ENCODE results near the gene FIBIN.
"Not testable (repeated sequence)": the region's sequence is repeated elsewhere in the genome, so short reads cannot be mapped to it uniquely, and the experiment has no call there.

FIBIN gene

DNA sequence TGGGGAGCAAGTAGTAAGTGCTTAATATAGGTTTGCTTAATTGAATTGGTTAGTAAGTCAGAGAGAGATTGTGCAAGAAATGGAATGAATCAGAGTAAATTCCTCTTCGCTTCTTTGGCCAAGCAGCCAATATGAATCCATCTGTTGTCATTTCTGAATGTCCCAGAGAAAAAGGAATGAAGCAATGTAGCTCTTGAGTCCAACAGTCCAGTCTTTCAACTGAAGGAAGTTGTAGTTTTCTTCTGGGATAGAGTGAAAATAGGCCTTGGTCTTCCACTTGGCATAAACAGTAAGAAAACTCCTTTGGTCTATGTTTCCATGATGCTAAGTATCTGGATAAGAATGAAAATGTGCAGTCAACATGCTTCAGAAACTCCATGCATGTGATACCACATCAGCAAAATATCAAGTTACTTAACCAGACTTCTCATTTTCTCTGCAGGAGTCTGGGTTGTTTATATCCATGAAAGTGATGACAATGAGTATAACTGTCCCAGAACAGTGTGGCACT lies 1.8 kb upstream of the FIBIN start:
- in situ Hi-C loops (cut with MboI; ENCODE audit: low sequenced_read_pairs, unreplicated experiment), result no loop called here
- TF ChIP-seq, protein P1, sequence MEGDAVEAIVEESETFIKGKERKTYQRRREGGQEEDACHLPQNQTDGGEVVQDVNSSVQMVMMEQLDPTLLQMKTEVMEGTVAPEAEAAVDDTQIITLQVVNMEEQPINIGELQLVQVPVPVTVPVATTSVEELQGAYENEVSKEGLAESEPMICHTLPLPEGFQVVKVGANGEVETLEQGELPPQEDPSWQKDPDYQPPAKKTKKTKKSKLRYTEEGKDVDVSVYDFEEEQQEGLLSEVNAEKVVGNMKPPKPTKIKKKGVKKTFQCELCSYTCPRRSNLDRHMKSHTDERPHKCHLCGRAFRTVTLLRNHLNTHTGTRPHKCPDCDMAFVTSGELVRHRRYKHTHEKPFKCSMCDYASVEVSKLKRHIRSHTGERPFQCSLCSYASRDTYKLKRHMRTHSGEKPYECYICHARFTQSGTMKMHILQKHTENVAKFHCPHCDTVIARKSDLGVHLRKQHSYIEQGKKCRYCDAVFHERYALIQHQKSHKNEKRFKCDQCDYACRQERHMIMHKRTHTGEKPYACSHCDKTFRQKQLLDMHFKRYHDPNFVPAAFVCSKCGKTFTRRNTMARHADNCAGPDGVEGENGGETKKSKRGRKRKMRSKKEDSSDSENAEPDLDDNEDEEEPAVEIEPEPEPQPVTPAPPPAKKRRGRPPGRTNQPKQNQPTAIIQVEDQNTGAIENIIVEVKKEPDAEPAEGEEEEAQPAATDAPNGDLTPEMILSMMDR (IDR thresholded peaks at IDR 0.05; ENCODE audit: borderline replicate concordance, control extremely low read depth, extremely low read depth, insufficient read depth, missing control alignments), result no peak
- DNase-seq (ENCODE audit: low spot score), result no peak

DNA sequence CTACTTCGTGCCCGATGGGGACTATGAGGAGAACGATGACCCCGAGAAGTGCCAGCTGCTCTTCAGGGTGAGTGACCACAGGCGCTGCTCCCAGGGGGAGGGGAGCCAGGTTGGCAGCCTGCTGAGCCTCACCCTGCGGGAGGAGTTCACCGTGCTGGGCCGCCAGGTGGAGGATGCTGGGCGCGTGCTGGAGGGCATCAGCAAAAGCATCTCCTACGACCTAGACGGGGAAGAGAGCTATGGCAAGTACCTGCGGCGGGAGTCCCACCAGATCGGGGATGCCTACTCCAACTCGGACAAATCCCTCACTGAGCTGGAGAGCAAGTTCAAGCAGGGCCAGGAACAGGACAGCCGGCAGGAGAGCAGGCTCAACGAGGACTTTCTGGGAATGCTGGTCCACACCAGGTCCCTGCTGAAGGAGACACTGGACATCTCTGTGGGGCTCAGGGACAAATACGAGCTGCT lies 751 bp downstream of the FIBIN start:
- TF ChIP-seq, protein P1 (IDR thresholded peaks at IDR 0.05; ENCODE audit: borderline replicate concordance, control extremely low read depth, extremely low read depth, insufficient read depth, missing control alignments), result no peak
- no peak for DNase-seq (ENCODE audit: low spot score)
- in situ Hi-C loops (cut with MboI; ENCODE audit: low sequenced_read_pairs, unreplicated experiment), result no loop called here

DNA sequence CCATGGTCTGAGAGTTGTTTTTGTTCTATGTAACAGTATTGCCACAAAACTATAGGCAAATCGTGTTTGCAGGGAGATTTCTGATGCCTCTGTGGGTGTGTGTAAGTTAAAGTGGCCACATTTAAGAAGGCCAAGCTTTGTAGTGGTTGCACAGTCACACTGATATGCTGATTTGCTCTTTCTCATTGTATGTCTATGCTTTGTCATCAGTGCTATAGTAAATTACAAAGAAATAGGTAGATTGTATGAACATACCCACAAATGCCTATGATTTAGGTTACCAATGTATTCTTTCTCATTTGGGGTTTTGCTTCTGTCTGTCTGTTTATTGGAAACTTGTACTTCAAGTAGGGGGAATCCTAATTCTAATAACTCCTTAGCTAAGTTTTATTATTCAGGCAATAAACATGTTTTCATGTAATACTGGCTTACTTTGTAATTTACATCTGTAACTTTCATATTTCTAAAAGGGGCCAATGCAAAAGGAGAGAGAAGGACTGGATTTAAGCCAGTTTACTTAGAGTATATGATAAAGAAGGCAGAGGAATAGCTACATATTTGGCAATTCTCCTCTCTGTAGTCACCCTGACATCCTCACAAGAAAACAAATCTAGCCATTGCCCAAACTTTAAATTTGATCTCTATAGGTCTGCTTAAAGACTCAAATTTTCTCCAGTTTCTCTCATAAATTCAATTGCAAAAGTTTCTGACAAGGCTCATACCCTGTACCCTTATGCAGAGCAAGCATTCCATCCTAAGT lies 2.0 kb downstream of the FIBIN start:
- no peak for DNase-seq (ENCODE audit: low spot score)
- TF ChIP-seq, protein P1 (IDR thresholded peaks at IDR 0.05; ENCODE audit: borderline replicate concordance, control extremely low read depth, extremely low read depth, insufficient read depth, missing control alignments), result no peak
- in situ Hi-C loops (cut with MboI; ENCODE audit: low sequenced_read_pairs, unreplicated experiment), result no loop called here

DNA sequence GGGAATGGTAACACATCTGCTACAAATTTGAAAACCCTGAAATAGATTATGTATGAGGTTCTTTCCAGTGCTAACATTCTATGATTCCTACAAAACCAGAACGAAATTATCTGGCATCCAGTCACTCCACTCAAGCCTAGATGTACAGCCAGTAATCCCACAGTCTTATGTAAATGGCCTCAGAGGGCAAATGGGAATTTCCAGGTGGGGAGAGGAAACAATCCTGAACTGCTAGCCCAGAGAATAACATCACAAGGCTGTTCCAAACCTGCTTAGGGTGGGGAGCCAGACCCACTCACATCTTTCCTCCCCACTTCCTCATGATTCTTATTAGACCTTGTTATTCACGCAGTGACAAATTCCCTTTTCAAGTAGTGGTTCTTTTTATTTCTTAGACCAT lies 3.5 kb downstream of the FIBIN start:
- in situ Hi-C loops (cut with MboI; ENCODE audit: low sequenced_read_pairs, unreplicated experiment), result no loop called here
- DNase-seq (ENCODE audit: low spot score), result no peak
- TF ChIP-seq, protein P1 (IDR thresholded peaks at IDR 0.05; ENCODE audit: borderline replicate concordance, control extremely low read depth, extremely low read depth, insufficient read depth, missing control alignments), result no peak

DNA sequence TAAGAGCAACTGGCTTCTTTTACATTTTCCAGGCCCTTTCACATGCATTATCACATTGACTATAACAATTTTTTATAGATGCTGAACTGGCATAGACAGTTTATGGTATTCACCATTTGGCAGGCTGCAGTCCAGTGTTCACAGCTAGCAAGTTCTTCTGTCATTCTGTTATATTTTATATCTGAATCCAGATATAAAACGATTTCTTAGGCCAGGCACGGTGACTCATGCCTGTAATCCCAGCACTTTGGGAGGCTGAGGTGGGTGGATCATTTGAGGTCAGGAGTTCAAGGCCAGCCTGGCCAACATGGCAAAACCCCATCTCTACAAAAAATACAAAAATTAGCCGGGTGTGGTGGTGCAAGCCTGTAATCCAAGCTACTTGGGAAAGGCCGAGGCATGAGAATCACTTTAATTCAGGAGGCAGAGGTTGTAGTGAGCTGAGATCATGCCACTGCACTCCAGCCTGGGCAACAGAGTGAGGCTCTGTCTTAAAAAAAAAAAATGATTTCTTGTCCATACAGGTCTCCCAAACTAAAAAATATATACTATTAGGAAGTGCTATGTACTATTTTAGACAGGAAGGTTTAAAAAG lies 7.3 kb downstream of the FIBIN start:
- DNase-seq (ENCODE audit: low spot score); in situ Hi-C loops (cut with MboI; ENCODE audit: low sequenced_read_pairs, unreplicated experiment): not testable (repeated sequence)

DNA sequence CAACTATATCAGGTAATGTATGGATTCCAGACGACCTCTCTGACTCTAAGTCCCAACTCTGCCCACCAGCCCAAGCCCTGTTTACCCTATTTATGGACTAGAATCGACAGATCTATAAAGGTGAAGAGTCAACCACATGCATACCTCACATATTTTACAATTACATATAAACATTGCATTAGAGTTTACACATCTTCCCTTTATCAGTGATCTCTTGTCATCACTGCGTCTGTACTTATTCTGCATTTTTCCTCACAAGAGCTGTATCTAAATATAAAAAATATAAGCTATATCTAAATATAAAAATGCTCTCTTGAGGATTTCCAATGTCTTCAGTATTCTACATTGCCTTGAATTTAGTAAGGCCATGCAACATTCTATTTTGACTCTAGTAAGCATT lies 8.5 kb downstream of the FIBIN start:
- TF ChIP-seq, protein P1 (IDR thresholded peaks at IDR 0.05; ENCODE audit: borderline replicate concordance, control extremely low read depth, extremely low read depth, insufficient read depth, missing control alignments), result no peak
- in situ Hi-C loops (cut with MboI; ENCODE audit: low sequenced_read_pairs, unreplicated experiment), result no loop called here
- no peak for DNase-seq (ENCODE audit: low spot score)

DNA sequence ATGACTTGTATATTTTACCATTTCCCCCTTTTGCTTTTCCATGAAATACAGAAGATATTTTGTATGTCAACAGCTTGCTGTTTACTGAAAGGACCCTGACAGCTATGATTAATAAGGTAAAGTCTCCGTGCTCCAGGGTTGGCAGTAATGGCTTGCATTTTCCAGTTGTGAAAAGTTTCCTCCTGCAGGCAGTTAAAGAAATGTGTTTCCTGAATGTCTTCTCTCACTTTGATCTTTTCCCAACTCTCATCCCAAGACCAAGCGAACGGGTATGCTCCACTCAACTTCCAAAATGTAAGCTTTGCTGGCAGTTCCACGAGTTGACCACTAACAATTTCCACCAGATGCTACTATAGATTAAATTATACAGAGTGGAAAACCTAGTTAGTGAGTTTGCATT lies 8.9 kb downstream of the FIBIN start:
- DNase-seq (ENCODE audit: low spot score), result no peak
- TF ChIP-seq, protein P1 (IDR thresholded peaks at IDR 0.05; ENCODE audit: borderline replicate concordance, control extremely low read depth, extremely low read depth, insufficient read depth, missing control alignments), result no peak
- in situ Hi-C loops (cut with MboI; ENCODE audit: low sequenced_read_pairs, unreplicated experiment), result no loop called here

Measured in GM13976 (cell line).